Suprapubic skin (tissue), 3 donors: ENCODE data around the gene PTPRJ.

Source experiments
- POLR2AphosphoS5 ChIP-seq, 3 donors: sonication (generic); formaldehyde crosslinking; IDR thresholded peaks; one replicate each; pipeline ENCODE4 v1.6.1; 2017; ENCODE audit warnings: antibody characterized with exemption in 3 of 3
- TF ChIP-seq, protein P1 (sequence below), 2 donors: fragments of 200-600 bp in 1 of 2; fragments of 450-650 bp in 1 of 2; sonication (generic) in 1 of 2; IDR thresholded peaks; one replicate each; pipeline ENCODE4 v1.5.1; 2016 to 2019; ENCODE audit warnings: antibody characterized with exemption in 2 of 2, mild to moderate bottlenecking in 1 of 2, moderate library complexity in 1 of 2

DNA sequence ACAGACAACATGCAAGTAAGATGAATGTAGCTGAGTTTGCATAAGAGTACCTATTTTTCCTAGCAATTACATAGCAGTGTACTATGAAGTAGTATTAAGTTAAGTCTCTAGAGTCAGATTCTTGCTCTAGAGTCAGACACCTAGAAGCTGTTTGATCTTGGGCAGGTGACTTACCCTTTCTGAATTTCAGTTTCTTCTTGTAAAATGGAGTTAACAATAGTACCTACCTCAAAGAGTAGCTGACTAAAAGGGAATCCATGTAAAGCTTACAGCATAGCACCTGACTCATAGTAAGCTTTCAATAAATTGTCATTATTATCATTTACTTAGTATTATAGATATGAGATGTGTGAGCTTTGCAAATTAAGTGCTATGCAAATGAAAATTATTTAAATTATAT lies 47.8 kb upstream of the PTPRJ start:
- TF ChIP-seq, protein P1, sequence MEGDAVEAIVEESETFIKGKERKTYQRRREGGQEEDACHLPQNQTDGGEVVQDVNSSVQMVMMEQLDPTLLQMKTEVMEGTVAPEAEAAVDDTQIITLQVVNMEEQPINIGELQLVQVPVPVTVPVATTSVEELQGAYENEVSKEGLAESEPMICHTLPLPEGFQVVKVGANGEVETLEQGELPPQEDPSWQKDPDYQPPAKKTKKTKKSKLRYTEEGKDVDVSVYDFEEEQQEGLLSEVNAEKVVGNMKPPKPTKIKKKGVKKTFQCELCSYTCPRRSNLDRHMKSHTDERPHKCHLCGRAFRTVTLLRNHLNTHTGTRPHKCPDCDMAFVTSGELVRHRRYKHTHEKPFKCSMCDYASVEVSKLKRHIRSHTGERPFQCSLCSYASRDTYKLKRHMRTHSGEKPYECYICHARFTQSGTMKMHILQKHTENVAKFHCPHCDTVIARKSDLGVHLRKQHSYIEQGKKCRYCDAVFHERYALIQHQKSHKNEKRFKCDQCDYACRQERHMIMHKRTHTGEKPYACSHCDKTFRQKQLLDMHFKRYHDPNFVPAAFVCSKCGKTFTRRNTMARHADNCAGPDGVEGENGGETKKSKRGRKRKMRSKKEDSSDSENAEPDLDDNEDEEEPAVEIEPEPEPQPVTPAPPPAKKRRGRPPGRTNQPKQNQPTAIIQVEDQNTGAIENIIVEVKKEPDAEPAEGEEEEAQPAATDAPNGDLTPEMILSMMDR (IDR thresholded peaks at IDR 0.05), result no peak
- no peak for TF ChIP-seq POLR2AphosphoS5 (IDR thresholded peaks at IDR 0.05)
